Measurements from ENCODE around the gene CAMK1G. TPM values are rescaled to one million over a fixed set of nuclear protein-coding genes. Genes with fewer than 3 reads are reported as not detected.

Gene CAMK1G
- total RNA-seq, 2 donors from 2014 or later: 0.18 to 1.6 TPM

DNA sequence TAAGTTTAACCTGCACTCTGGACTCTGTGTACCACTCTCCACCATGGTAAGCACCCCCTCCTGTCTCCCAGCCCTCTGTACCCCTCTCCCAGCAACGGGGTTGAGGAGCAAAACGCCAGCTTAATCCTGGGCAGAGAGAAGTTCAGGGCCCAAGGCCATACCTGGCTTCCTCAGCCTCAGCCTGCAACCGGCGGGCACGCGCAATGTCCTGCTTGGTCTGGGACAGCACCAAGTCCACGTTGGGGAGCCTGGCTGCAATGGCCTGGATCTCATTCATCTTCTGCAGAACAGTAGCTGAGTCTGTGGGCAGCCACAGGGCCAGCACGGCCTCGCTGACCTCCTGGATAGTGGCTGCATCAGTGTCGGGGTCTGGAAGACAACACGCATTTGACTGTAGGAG lies 34.8 kb downstream of the CAMK1G start:
- Histone ChIP-seq H3K9me3 (no peaks in the 10 kb centered on the region), H3K27ac (no peak overlapping the region), H3K4me1 (replicated peaks) (no peaks in the 10 kb centered on the region), H3K4me3 (no peak overlapping the region), H3K36me3 (no peaks in the 10 kb centered on the region), H3K27me3 (replicated peaks; ENCODE audit: insufficient read depth) (no peaks in the 10 kb centered on the region)
- 92% methylated on average over 8 of the region's 11 CpGs for WGBS
- intact Hi-C loops (cut with DNase I): no loop called here
- no peak for DNase-seq (ENCODE audit: low spot score)
- TF ChIP-seq POLR2A (IDR thresholded peaks at IDR 0.05): no peak
- TF ChIP-seq, protein P1, sequence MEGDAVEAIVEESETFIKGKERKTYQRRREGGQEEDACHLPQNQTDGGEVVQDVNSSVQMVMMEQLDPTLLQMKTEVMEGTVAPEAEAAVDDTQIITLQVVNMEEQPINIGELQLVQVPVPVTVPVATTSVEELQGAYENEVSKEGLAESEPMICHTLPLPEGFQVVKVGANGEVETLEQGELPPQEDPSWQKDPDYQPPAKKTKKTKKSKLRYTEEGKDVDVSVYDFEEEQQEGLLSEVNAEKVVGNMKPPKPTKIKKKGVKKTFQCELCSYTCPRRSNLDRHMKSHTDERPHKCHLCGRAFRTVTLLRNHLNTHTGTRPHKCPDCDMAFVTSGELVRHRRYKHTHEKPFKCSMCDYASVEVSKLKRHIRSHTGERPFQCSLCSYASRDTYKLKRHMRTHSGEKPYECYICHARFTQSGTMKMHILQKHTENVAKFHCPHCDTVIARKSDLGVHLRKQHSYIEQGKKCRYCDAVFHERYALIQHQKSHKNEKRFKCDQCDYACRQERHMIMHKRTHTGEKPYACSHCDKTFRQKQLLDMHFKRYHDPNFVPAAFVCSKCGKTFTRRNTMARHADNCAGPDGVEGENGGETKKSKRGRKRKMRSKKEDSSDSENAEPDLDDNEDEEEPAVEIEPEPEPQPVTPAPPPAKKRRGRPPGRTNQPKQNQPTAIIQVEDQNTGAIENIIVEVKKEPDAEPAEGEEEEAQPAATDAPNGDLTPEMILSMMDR (IDR thresholded peaks at IDR 0.05): no peak

DNA sequence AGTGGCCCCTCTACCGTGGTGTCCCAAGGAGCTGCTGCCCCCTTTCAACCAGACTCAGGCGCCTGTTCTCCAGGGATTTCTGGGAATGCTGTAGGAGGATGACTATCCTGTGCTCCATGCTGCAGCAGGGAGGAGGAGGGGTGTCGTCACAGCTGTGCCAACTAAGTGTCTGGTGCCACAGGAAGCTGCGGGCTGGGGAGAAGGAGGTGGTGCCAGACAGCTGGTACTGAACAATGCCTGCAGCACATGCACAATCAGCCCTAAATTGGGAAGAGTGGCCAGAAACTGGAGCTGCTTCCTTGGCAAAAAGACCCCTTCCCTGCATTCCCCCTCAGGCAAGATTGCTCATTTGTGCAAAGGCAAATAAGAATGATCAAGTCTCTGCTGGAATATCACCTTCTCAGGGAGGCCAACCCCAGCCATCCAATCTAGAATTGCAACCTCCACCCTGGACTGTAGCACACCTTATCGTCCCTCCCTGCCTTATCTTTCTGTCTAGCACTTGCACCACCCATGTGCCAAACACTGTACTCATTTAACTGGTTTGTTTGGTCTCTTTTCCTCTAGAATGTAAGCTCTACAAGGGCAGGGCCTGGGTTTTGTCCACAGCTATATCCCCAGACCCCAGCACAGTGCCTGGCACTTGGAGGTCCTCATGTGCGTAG lies 35.4 kb downstream of the CAMK1G start:
- Histone ChIP-seq H3K27ac (no peak overlapping the region), H3K36me3 (no peaks in the 10 kb centered on the region), H3K27me3 (replicated peaks; ENCODE audit: insufficient read depth) (no peaks in the 10 kb centered on the region), H3K4me1 (replicated peaks) (no peaks in the 10 kb centered on the region), H3K4me3 (no peak overlapping the region), H3K9me3 (no peaks in the 10 kb centered on the region)
- TF ChIP-seq, protein P1 (IDR thresholded peaks at IDR 0.05): no peak
- TF ChIP-seq POLR2A (IDR thresholded peaks at IDR 0.05) (no peak), POLR2AphosphoS5 (IDR thresholded peaks at IDR 0.05) (no peak)
- 66% methylated on average over 4 of the region's 6 CpGs for WGBS
- no peak for DNase-seq (ENCODE audit: low spot score)
- intact Hi-C loops (cut with DNase I): no loop called here

DNA sequence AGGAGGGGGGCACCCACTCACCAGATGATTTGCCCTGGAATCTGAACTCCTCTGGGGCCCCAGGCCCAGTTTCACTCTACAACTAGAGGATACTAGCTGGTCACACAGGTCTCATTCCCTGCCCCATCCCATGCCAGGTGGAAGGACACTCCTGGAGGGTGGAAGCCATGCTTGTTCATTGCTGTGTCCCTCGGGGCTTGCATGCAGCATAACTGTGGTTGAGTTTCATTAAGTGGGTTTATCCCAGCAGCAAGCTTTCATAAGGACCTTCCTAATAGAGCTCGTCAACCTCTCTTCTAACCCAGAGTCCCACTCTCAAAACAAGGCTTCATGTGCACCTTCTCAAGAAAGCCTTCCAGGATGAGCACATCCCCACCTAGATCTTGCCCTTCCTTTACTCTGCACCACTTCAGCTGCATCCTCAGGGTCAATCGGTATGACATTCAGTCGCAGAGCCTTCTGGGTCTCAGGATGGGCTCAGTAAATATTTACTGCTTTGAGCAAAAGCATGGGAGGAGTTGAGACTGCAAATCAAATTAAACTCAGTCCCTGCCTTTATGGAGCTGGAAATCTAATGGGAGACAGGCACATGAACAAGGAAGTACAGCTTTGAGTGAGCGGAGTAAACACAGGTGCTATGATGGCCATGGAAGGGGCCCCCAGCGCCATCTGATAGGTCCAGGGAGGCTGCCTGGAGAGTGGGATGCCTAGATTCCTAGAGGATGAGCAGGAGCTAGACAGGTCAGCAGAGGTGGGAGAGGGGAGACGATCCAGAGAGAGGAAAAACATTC lies 36.4 kb downstream of the CAMK1G start:
- intact Hi-C loops (cut with DNase I): no loop called here
- no peaks in the 10 kb centered on the region for H3K27me3 ChIP-seq (replicated peaks; ENCODE audit: insufficient read depth)
- H3K9me3 ChIP-seq: no peaks in the 10 kb centered on the region
- no peak overlapping the region for H3K27ac ChIP-seq
- WGBS: 86% methylated on average over 7 of the region's 7 CpGs
- TF ChIP-seq POLR2AphosphoS5 (IDR thresholded peaks at IDR 0.05) (no peak), POLR2A (IDR thresholded peaks at IDR 0.05) (no peak)
- TF ChIP-seq, protein P1 (IDR thresholded peaks at IDR 0.05): no peak
- H3K4me3 ChIP-seq: no peak overlapping the region
- DNase-seq (ENCODE audit: low spot score): no peak
- H3K4me1 ChIP-seq (replicated peaks): no peaks in the 10 kb centered on the region
- no peaks in the 10 kb centered on the region for H3K36me3 ChIP-seq

DNA sequence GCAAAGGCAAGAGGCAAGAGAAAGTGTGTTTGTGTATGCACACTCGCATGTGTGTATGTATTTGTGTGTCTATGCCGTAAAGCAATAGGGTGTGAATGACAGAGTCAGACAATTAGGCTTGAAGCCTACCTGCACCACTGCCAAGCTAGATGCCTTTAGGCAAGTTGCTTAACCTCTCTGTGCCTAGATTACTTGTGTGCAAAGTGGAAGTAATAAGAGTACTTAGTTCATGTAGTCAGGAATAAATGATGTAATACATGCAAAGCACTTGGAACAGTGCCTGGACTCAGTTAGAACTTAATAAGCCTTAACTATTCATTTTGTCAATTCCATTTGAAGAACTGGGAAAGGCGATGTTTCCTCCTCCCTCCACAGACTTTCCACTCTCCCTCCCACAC lies 37.0 kb downstream of the CAMK1G start:
- Histone ChIP-seq H3K36me3 (no peaks in the 10 kb centered on the region), H3K4me1 (replicated peaks) (no peaks in the 10 kb centered on the region), H3K27ac (no peak overlapping the region), H3K9me3 (no peaks in the 10 kb centered on the region), H3K4me3 (no peak overlapping the region), H3K27me3 (replicated peaks; ENCODE audit: insufficient read depth) (no peaks in the 10 kb centered on the region)
- no peak for DNase-seq (ENCODE audit: low spot score)
- TF ChIP-seq POLR2A (IDR thresholded peaks at IDR 0.05) (no peak), POLR2AphosphoS5 (IDR thresholded peaks at IDR 0.05) (no peak)
- TF ChIP-seq, protein P1 (IDR thresholded peaks at IDR 0.05): no peak
- intact Hi-C loops (cut with DNase I): no loop called here
- WGBS: 94% methylated on average over 3 of the region's 3 CpGs

DNA sequence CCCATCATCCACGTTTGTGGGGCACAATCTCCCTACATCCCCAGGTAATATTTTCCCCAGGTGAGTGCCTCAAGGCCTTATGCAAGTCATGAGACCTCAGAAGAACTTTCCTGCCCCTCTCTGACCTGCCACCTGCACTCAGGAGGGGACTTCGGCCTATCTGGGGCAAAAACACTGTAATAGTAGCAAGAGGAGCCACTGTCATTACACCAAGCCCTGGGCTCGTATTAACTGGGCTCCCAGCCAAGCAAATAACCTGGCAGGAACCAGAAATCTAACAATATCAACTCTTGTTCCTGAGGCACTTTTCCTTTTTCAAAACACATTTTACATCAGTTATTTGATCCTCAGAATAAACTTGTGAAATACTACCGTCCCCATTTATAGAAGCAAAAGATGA lies 37.8 kb downstream of the CAMK1G start:
- H3K4me1 ChIP-seq (replicated peaks): no peaks in the 10 kb centered on the region
- H3K4me3 ChIP-seq: no peak overlapping the region
- intact Hi-C loops (cut with DNase I): no loop called here
- TF ChIP-seq, protein P1 (IDR thresholded peaks at IDR 0.05): no peak
- TF ChIP-seq POLR2AphosphoS5 (IDR thresholded peaks at IDR 0.05): no peak
- TF ChIP-seq POLR2A (IDR thresholded peaks at IDR 0.05): no peak
- WGBS: 16% methylated on average over 4 of the region's 4 CpGs
- H3K36me3 ChIP-seq: no peaks in the 10 kb centered on the region
- no peaks in the 10 kb centered on the region for H3K9me3 ChIP-seq
- no peaks in the 10 kb centered on the region for H3K27me3 ChIP-seq (replicated peaks; ENCODE audit: insufficient read depth)
- H3K27ac ChIP-seq: no peak overlapping the region
- DNase-seq (ENCODE audit: low spot score): no peak

Measured in prostate gland (tissue), 2 donors.